Adrenal gland (tissue), 5 donors: ENCODE measurements around the gene PRKACB.

Source experiments
- POLR2A ChIP-seq, 2 donors: fragments of 450-650 bp; IDR thresholded peaks; one replicate each; pipeline ENCODE4 v1.6.1; 2017; ENCODE audit warnings: antibody characterized with exemption in 2 of 2, mild to moderate bottlenecking in 2 of 2, moderate library complexity in 1 of 2
- TF ChIP-seq, protein P1 (sequence below), 6 experiments: fragments of 450-650 bp in 4 of 6; fragments of 200-600 bp in 2 of 6; sonication (generic) in 1 of 6; IDR thresholded peaks; 1 replicate in 5 of 6; 2 replicates in 1 of 6; pipeline versions ENCODE4 v1.5.1 to v1.8.0; 2016 to 2021; ENCODE audit warnings: antibody characterized with exemption in 6 of 6, mild to moderate bottlenecking in 2 of 6, moderate library complexity in 1 of 6
- donor health status: DM: no; HTN: no; CAD: no.

DNA sequence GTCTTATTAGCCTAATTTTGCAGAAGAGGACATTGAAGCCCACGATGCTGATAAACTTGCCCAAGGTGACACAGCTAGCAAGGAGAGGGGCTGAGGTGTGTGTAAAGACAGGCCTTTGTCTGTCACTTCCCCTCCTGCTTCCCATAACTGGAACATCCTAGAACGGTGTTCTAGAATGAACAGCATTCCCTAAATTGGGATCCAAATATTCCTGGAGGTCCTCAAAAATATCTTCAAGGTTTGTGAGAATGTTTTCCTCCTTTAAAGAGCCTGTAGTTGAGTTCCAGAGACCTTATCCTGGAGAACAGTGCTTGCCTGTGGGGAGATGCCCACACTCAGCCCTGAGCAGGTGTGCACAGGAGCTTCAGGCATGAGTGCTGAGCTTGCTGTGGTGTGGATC, 115.9 kb downstream of the PRKACB start:
- no peak for TF ChIP-seq POLR2A (IDR thresholded peaks at IDR 0.05)
- TF ChIP-seq, protein P1, sequence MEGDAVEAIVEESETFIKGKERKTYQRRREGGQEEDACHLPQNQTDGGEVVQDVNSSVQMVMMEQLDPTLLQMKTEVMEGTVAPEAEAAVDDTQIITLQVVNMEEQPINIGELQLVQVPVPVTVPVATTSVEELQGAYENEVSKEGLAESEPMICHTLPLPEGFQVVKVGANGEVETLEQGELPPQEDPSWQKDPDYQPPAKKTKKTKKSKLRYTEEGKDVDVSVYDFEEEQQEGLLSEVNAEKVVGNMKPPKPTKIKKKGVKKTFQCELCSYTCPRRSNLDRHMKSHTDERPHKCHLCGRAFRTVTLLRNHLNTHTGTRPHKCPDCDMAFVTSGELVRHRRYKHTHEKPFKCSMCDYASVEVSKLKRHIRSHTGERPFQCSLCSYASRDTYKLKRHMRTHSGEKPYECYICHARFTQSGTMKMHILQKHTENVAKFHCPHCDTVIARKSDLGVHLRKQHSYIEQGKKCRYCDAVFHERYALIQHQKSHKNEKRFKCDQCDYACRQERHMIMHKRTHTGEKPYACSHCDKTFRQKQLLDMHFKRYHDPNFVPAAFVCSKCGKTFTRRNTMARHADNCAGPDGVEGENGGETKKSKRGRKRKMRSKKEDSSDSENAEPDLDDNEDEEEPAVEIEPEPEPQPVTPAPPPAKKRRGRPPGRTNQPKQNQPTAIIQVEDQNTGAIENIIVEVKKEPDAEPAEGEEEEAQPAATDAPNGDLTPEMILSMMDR (IDR thresholded peaks at IDR 0.05) = no peak
